NCI-H1694 (cell line): ENCODE measurements around the gene CDH3.

Experiments used
- DNase-seq: peaks from one replicate; lab custom pipeline; 2025; lab: John Stamatoyannopoulos, UW

Gene CDH3

GRCh38 chr16:68652659-68653058, 7.5 kb downstream of the CDH3 start:
- no peak for DNase-seq

- no peak for DNase-seq
Measured at GRCh38 chr16:68655806-68656205, 10.7 kb downstream of the CDH3 start.

GRCh38 chr16:68656751-68657150, 11.6 kb downstream of the CDH3 start:
- DNase-seq, result no peak

- no peak for DNase-seq
Measured at GRCh38 chr16:68658341-68658973, 13.3 kb downstream of the CDH3 start.

- DNase-seq, result no peak
Measured at GRCh38 chr16:68658974-68659360, 13.9 kb downstream of the CDH3 start.

GRCh38 chr16:68659412-68660358, 14.6 kb downstream of the CDH3 start:
- DNase-seq, result no peak

GRCh38 chr16:68660359-68660795, 15.3 kb downstream of the CDH3 start:
- DNase-seq, result no peak

- DNase-seq, result no peak
Measured at GRCh38 chr16:68662035-68662434, 16.9 kb downstream of the CDH3 start.

GRCh38 chr16:68664297-68664696, 19.2 kb downstream of the CDH3 start:
- DNase-seq, result no peak

GRCh38 chr16:68665501-68665900, 20.4 kb downstream of the CDH3 start:
- DNase-seq, result no peak

- no peak for DNase-seq
Measured at GRCh38 chr16:68668266-68668665, 23.2 kb downstream of the CDH3 start.

GRCh38 chr16:68676113-68676860, 31.2 kb downstream of the CDH3 start:
- DNase-seq, result no peak

GRCh38 chr16:68681038-68681437, 35.9 kb downstream of the CDH3 start:
- no peak for DNase-seq

GRCh38 chr16:68685685-68686478, 40.8 kb downstream of the CDH3 start:
- DNase-seq, result no peak

- DNase-seq, result no peak
Measured at GRCh38 chr16:68686905-68687304, 41.8 kb downstream of the CDH3 start.

- no peak for DNase-seq
Measured at GRCh38 chr16:68689921-68690320, 44.8 kb downstream of the CDH3 start.

- DNase-seq, result no peak
Measured at GRCh38 chr16:68695575-68695974, 50.5 kb downstream of the CDH3 start.

GRCh38 chr16:68696514-68696913, 51.4 kb downstream of the CDH3 start:
- DNase-seq, result no peak

GRCh38 chr16:68698091-68698490, 53.0 kb downstream of the CDH3 start:
- DNase-seq, result no peak

- no peak for DNase-seq
Measured at GRCh38 chr16:68700120-68700519, 55.0 kb downstream of the CDH3 start.

GRCh38 chr16:68700831-68701230, 55.7 kb downstream of the CDH3 start:
- DNase-seq, result no peak
